ENCODE results near the gene DACT1. TPM values are rescaled to one million over a fixed set of nuclear protein-coding genes. Genes with fewer than 3 reads are reported as not detected.

Gene DACT1
- total and polyA plus RNA-seq, 10 of the 15 experiments (the other 5 are each of a cell fraction or from before 2014, with no cell fraction given) = 0.13 to 2.9 (median 0.91) TPM

- Histone ChIP-seq H3K9ac (ENCODE audit: control insufficient read depth, insufficient read depth, low read length) (no peak overlapping the region), H3K79me2 (ENCODE audit: control insufficient read depth, insufficient read depth, low read length) (no peaks in the 10 kb centered on the region), H3K36me3 (ENCODE audit: control insufficient read depth in 2 of 2, insufficient read depth in 2 of 2, low read length in 1 of 2) (no peaks in the 10 kb centered on the region), H3K27me3 (replicated peaks in 1 of 2; ENCODE audit: control insufficient read depth in 2 of 2, insufficient read depth in 2 of 2, low read length in 1 of 2) (no peaks in the 10 kb centered on the region; a peak in 1 of 4 replicates), H3K9me3 (replicated peaks; ENCODE audit: control insufficient read depth, insufficient read depth, low read length) (no peaks in the 10 kb centered on the region), H4K20me1 (ENCODE audit: control insufficient read depth, insufficient read depth) (no peaks in the 10 kb centered on the region), H3K4me1 (ENCODE audit: control insufficient read depth, insufficient read depth, low read length) (no peaks in the 10 kb centered on the region), H3K4me3 (no peak overlapping the region), H2AFZ (ENCODE audit: control insufficient read depth, low read depth, low read length) (no peak overlapping the region), H3K4me2 (ENCODE audit: control insufficient read depth, insufficient read depth) (no peak overlapping the region), H3K27ac (ENCODE audit: control insufficient read depth, insufficient read depth) (no peak overlapping the region)
- WGBS (ENCODE audit: insufficient coverage, insufficient replicate concordance, low lambda C conversion rate, missing lambda C conversion rate) = 38% methylated on average over 1 of the region's 1 CpG
- POLR2A ChIA-PET = no interaction called here
- FAIRE-seq (no peak), ATAC-seq (no peak), DNase-seq (ENCODE audit: low read depth, low spot score) (no peak)
- in situ Hi-C loops (cut with MboI) = no loop called here
- RAD21 ChIA-PET (ENCODE audit: unreplicated experiment) = no interaction called here
- no TSS peak for BruUV-seq (replicated peaks)
- SMC1A ChIA-PET (ENCODE audit: uncharacterized antibody, unreplicated experiment) = interaction anchor here (1.0 to 1.7 kb wide), 2 partner anchors 28 to 42 kb away, joined by 3 read pairs; no protein-coding TSS in a partner anchor
- intact Hi-C loops (cut with micrococcal nuclease; ENCODE audit: unreplicated experiment) = no loop called here
- CTCF ChIA-PET = interaction anchor here (1.0 kb wide), 1 partner anchor 10 kb away, joined by 3 read pairs; no protein-coding TSS in a partner anchor
- TF ChIP-seq NKRF (conservative IDR thresholded peaks at IDR 0.05) (no peak), USF2 (IDR thresholded peaks at IDR 0.05; ENCODE audit: borderline replicate concordance, low read depth, low read length) (no peak), ELK1 (IDR thresholded peaks at IDR 0.05; ENCODE audit: low read depth, low read length) (no peak), IRF4 (IDR thresholded peaks at IDR 0.05; ENCODE audit: low read depth, low read length) (no peak), ZNF274 (IDR thresholded peaks at IDR 0.05; ENCODE audit: insufficient read depth, insufficient read length) (no peak), NFYB (IDR thresholded peaks at IDR 0.05; ENCODE audit: insufficient read depth, low read depth, low read length) (no peak), ZNF622 (IDR thresholded peaks at IDR 0.05) (no peak), PBX3 (IDR thresholded peaks at IDR 0.05; ENCODE audit: insufficient replicate concordance, low read depth, low read length) (no peak), SIN3A (IDR thresholded peaks at IDR 0.05; ENCODE audit: low read depth, low read length) (no peak), TAF1 (IDR thresholded peaks at IDR 0.05; ENCODE audit: borderline replicate concordance, low read depth, low read length) (no peak), BHLHE40 (IDR thresholded peaks at IDR 0.05; ENCODE audit: borderline replicate concordance in 1 of 2, low read depth in 2 of 2, low read length in 1 of 2) (no peak), RAD21 (IDR thresholded peaks at IDR 0.05; ENCODE audit: insufficient read depth, low read depth, low read length) (no peak), SUZ12 (IDR thresholded peaks at IDR 0.05; ENCODE audit: unreplicated experiment) (no peak), EZH2 (IDR thresholded peaks at IDR 0.05; ENCODE audit: borderline replicate concordance, control insufficient read depth, low read depth, low read length) (no peak), ATF2 (IDR thresholded peaks at IDR 0.05; ENCODE audit: low read length) (no peak), NFIC (IDR thresholded peaks at IDR 0.05; ENCODE audit: low read depth, low read length) (no peak)
Measured at GRCh38 chr14:58671024-58671423, 33.3 kb downstream of the DACT1 start.
